ENCODE results near the gene TSNAXIP1.

DNA sequence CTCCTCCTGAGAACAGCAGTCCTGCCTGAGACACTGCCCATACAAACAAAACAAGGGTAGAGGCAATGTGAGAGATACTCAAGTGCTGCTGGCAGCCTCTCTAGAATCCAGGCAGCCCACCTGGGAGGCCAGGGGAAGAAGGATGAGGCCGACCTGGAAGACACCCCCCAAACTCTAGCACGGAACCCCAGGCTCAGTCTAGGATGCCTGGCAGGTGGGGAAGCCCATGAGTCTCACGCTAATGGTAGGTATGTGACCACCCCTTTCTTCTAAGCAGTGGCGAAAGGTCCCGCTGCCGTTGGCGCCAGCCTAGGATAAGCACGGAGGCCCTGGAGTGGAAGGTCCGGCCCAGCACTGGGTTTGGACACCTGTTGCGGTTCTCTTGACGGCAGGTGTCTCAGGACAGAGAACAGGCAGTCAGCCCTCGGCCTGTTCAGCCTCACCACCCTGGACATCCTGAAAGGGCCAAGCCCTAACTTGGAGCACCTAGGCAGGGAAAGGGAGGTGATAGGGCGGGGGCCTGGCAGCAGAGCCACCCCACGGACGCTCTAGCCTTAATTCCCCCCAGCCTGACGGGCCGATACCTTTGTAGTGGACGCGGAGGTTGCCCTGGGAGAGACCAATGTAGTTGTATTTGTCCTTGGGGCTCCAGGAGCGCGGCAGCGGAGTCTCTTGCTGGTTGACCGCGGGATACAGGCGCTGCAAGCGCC, 816 bp upstream of the TSNAXIP1 start:
- TF ChIP-seq, protein P1, sequence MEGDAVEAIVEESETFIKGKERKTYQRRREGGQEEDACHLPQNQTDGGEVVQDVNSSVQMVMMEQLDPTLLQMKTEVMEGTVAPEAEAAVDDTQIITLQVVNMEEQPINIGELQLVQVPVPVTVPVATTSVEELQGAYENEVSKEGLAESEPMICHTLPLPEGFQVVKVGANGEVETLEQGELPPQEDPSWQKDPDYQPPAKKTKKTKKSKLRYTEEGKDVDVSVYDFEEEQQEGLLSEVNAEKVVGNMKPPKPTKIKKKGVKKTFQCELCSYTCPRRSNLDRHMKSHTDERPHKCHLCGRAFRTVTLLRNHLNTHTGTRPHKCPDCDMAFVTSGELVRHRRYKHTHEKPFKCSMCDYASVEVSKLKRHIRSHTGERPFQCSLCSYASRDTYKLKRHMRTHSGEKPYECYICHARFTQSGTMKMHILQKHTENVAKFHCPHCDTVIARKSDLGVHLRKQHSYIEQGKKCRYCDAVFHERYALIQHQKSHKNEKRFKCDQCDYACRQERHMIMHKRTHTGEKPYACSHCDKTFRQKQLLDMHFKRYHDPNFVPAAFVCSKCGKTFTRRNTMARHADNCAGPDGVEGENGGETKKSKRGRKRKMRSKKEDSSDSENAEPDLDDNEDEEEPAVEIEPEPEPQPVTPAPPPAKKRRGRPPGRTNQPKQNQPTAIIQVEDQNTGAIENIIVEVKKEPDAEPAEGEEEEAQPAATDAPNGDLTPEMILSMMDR (IDR thresholded peaks at IDR 0.05; ENCODE audit: low read length) = no peak
- TF ChIP-seq EZH2 (optimal IDR thresholded peaks at IDR 0.05; ENCODE audit: low read depth, low read length) = no peak
